Measurements from ENCODE around the gene ELP6. TPM values are rescaled to one million over a fixed set of nuclear protein-coding genes. Genes with fewer than 3 reads are reported as not detected.

Gene ELP6
- 22.3 and 31.7 TPM in 2 replicates for total RNA-seq

GRCh38 chr3:47513125-47513929 is at the start of gene ELP6:
Gene ELP6, minus strand, starts transcription at chr3:47513712. Its CDS starts 122 bp downstream, at chr3:47513590.

GRCh38 chr3:47475570-47476329 is 37.8 kb downstream of the ELP6 start, which contains the start of gene SCAP:
Gene SCAP, minus strand, starts transcription at chr3:47475941. Its CDS starts 32,948 bp downstream, at chr3:47442993.

Other genes starting within 250 kb of the ELP6 start
- gene KIF9, start 230.9 kb downstream of the ELP6 start, total RNA-seq: 1.3 and 1.8 TPM in 2 replicates
- gene KLHL18, start 230.8 kb downstream of the ELP6 start, total RNA-seq: 11.5 and 26.0 TPM in 2 replicates
- 23.4 and 33.7 TPM in 2 replicates for gene PTPN23, start 132.7 kb downstream of the ELP6 start, total RNA-seq
- 63.3 and 106 TPM in 2 replicates for gene SCAP, start 37.8 kb downstream of the ELP6 start, total RNA-seq
- gene CSPG5, start 65.2 kb upstream of the ELP6 start, total RNA-seq: under 0.01 and 0.44 TPM in 2 replicates